SJSA1 (cell line): Measurements from ENCODE around the gene PUS3. TPM values are rescaled to one million over a fixed set of nuclear protein-coding genes. Genes with fewer than 3 reads are reported as not detected.
"Not testable (repeated sequence)": the region's sequence is repeated elsewhere in the genome, so short reads cannot be mapped to it uniquely, and the experiment has no call there.

Source experiments
- DNase-seq, 2 experiments: peaks; one replicate each; pipeline ENCODE4 v3.0.0-alpha.2; 2015 to 2020; ENCODE audit warnings: low spot score in 2 of 2, low read depth in 1 of 2
- H3K27ac ChIP-seq: fragments of 250-450 bp; sonication (Bioruptor Pico); 2 replicates; pipeline ENCODE4 v1.5.1; 2020; ENCODE audit warnings: mild to moderate bottlenecking, moderate library complexity
- H3K27me3 ChIP-seq: fragments of 250-450 bp; sonication (Bioruptor Pico); replicated peaks from 2 replicates; pipeline ENCODE4 v1.5.1; 2020; ENCODE audit warnings: mild to moderate bottlenecking, moderate library complexity
- H3K36me3 ChIP-seq: fragments of 250-450 bp; sonication (Bioruptor Pico); 2 replicates; pipeline ENCODE4 v1.5.1; 2020; ENCODE audit warnings: mild to moderate bottlenecking
- H3K4me1 ChIP-seq: fragments of 250-450 bp; sonication (Bioruptor Pico); replicated peaks from 2 replicates; pipeline ENCODE4 v1.6.1; 2021; ENCODE audit warnings: mild to moderate bottlenecking
- H3K4me3 ChIP-seq: fragments of 250-450 bp; sonication (Bioruptor Pico); 2 replicates; pipeline ENCODE4 v1.5.1; 2020; ENCODE audit warnings: mild to moderate bottlenecking
- H3K9me3 ChIP-seq: fragments of 250-450 bp; sonication (Bioruptor Pico); replicated peaks from 2 replicates; pipeline ENCODE4 v1.5.1; 2020; ENCODE audit warnings: mild to moderate bottlenecking
- total RNA-seq: library from RNA; depleted of rRNA; stranded (reverse); fragments of >200 nt; shearing (Covaris generic); gene quantifications from 2 replicates; pipeline ENCODE4 v1.2.3, GENCODE V29; 2014

PUS3 gene
- total RNA-seq, 1 experiment from 2014 or later, result 6.8 TPM

- peaks cover 32% of the 10 kb centered on the region for H3K4me1 ChIP-seq
- DNase-seq, result peak; percentile 90 to 92
- no peaks in the 10 kb centered on the region for H3K9me3 ChIP-seq
- H3K27ac ChIP-seq, result peak within 1 kb of the TSS; percentile 93
- H3K27me3 ChIP-seq, result no peaks in the 10 kb centered on the region
- peaks cover 12% of the 10 kb centered on the region for H3K36me3 ChIP-seq
- peak within 1 kb of the TSS; percentile 87 for H3K4me3 ChIP-seq
Measured at GRCh38 chr11:125887373-125888324, 15.4 kb downstream of the PUS3 start, which contains the start of gene HYLS1. Gene HYLS1 (plus strand): TSS chr11:125887668. CDS start chr11:125899369, 11,701 bp downstream.

DNA sequence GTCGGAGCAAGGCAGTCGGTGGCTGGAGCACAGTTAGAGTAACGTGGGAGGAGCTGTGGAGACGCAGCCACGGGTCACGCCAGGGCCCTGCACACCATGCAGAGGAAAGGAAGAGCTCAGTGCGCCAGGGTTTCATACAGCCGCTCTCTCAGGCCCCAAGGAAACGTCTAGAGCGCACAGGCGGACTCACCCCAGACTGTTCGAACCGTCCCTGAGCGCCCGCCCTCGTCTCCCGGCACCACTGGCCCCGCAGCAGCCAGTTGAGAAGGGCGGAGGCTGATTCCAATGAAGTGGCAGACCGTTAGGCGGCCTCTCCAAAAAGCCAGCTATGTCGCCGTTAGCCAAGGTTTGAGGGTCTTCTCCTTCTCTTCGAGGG, 16.0 kb downstream of the PUS3 start:
- peaks cover 26% of the 10 kb centered on the region for H3K4me1 ChIP-seq
- H3K4me3 ChIP-seq, result peak overlapping the region; percentile 87
- no peaks in the 10 kb centered on the region for H3K27me3 ChIP-seq
- peak overlapping the region; percentile 93 for H3K27ac ChIP-seq
- peak; percentile 53 to 78 for DNase-seq
- no peaks in the 10 kb centered on the region for H3K9me3 ChIP-seq
- H3K36me3 ChIP-seq, result peaks cover 11% of the 10 kb centered on the region

DNA sequence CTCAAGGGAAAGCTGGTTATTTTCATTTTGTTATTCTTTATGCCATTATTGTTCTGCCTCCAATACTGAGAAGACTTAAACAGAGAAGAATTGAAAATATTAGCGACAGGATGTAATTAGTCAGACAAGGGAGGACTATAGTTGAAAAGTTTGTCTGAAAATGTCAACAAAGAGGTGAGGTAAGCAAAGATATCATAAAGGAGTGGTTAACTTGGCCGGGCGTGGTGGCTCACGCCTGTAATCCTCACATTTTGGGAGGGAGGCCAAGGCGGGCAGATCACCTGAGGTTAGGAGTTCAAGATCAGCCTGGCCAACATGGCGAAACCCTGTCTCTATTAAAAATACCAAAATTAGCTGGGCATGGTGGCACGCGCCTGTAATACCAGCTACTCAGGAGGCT, 19.6 kb downstream of the PUS3 start:
- Histone ChIP-seq H3K4me1 (peaks cover 7% of the 10 kb centered on the region; the same call in 1 of the 2 replicates), H3K9me3 (no peaks in the 10 kb centered on the region), H3K27me3 (no peaks in the 10 kb centered on the region), H3K36me3 (peaks cover 6% of the 10 kb centered on the region), H3K27ac (no peak overlapping the region), H3K4me3 (no peak overlapping the region)
- no peak for DNase-seq

- 0 out of 2 replicates have a peak, but pooled peaks cover 3% of the 10 kb centered on the region for H3K4me1 ChIP-seq
- no peaks in the 10 kb centered on the region for H3K27me3 ChIP-seq
- H3K36me3 ChIP-seq, result no peaks in the 10 kb centered on the region
- H3K4me3 ChIP-seq, result no peak overlapping the region
- H3K9me3 ChIP-seq, result no peaks in the 10 kb centered on the region
- no peak for DNase-seq
- H3K27ac ChIP-seq, result no peak overlapping the region
Measured at GRCh38 chr11:125881291-125881690, 21.7 kb downstream of the PUS3 start.

GRCh38 chr11:125874556-125875124, 28.4 kb downstream of the PUS3 start:
- H3K4me1 ChIP-seq, result no peaks in the 10 kb centered on the region
- no peak overlapping the region for H3K4me3 ChIP-seq
- H3K36me3 ChIP-seq, result no peaks in the 10 kb centered on the region
- no peaks in the 10 kb centered on the region for H3K9me3 ChIP-seq
- H3K27ac ChIP-seq, result no peak overlapping the region
- DNase-seq, result peak; percentile 20 to 43
- H3K27me3 ChIP-seq, result no peaks in the 10 kb centered on the region

DNA sequence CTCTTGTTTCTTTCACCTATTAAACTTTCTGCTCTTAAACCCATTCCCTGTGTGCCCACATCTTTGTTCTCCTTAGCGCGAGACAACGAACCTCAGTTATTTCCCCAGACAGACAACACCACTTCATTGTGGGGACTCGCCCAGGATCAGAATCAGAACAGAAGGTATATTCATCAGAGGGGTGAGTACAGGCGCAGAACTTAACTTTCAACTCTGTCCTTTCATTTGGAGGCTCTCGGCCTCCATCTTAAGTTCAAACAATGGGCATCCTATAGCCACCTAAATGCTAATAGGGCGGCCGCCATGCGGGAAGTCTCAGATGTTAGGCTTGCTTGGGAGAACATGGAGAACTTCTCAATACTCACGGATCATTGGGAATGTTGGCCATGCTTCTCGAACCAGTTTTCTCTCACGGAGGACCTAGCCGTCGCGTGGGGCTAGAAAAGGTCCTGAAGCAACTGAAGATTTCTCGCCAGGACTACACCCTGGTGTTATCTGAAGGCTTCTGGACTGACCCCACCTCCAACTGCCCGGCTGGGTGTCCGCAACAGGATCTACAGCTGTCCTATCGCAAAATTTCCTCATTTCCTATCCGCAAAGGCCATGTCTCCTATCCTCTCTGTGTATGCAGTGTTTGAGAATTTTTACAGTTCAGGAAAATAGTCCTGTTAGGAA, 29.0 kb downstream of the PUS3 start:
- Histone ChIP-seq H3K27me3 (no peaks in the 10 kb centered on the region), H3K27ac (no peak overlapping the region), H3K9me3 (no peaks in the 10 kb centered on the region), H3K4me3 (no peak overlapping the region), H3K4me1 (no peaks in the 10 kb centered on the region), H3K36me3 (no peaks in the 10 kb centered on the region)
- DNase-seq, result no peak

DNA sequence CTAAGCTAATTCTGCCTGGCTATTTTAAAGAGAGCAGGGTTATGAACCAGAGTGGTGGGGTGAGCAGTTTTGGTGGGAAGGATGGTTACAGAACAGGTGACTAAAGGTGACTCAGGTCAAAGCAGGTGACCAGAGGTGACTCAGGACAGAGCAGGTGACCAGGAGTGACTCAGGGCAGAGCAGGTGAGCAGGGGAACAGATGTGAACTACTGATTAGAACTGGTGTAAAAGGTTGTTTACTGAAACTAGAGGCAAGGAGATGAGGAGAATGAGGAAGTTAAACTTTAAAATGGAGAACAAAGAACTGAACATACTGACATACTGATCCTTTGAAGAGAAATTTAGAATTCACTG, 30.9 kb downstream of the PUS3 start:
- no peak for DNase-seq
- Histone ChIP-seq H3K9me3 (no peaks in the 10 kb centered on the region), H3K27ac (no peak overlapping the region), H3K36me3 (no peaks in the 10 kb centered on the region), H3K4me3 (no peak overlapping the region), H3K4me1 (no peaks in the 10 kb centered on the region), H3K27me3 (no peaks in the 10 kb centered on the region)

DNA sequence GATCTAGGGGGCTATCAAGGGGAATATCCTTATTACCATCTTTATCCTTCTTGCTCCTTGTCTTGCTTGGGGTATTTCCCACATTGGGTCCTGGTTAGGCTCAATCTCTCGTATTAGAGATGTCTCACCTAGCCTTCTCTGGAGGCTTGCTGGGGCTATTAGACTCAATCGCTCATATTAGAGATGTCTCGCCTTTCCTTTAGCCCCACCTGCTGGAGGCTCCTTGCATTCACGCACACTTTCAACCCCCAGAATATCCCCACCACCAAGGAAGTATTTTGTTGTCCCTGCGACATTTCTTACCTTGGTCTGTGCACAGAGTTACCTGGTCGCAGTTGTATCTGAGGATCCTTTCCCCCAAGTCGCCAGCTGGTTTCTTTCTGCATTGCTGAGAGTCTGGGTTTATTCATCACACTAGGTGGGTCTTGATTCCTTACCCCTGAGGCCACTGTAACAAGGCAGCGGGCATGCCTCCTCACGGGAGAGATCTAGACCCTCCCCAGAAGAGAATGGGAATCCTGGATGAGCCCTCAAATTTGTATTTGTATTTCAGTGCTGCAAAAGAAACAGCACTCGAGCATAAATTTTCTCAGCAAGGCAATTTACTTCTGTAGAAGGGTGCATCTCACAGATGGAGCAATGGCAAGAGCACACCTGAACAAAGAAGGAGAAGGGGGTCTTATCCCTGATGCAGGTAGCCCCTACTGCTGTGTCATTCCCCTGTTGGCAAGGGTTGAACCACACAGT, 31.4 kb downstream of the PUS3 start:
- no peaks in the 10 kb centered on the region for H3K27me3 ChIP-seq
- no peak overlapping the region for H3K4me3 ChIP-seq
- no peaks in the 10 kb centered on the region for H3K36me3 ChIP-seq
- DNase-seq, result no peak
- H3K9me3 ChIP-seq, result no peaks in the 10 kb centered on the region
- no peaks in the 10 kb centered on the region for H3K4me1 ChIP-seq
- no peak overlapping the region for H3K27ac ChIP-seq

DNA sequence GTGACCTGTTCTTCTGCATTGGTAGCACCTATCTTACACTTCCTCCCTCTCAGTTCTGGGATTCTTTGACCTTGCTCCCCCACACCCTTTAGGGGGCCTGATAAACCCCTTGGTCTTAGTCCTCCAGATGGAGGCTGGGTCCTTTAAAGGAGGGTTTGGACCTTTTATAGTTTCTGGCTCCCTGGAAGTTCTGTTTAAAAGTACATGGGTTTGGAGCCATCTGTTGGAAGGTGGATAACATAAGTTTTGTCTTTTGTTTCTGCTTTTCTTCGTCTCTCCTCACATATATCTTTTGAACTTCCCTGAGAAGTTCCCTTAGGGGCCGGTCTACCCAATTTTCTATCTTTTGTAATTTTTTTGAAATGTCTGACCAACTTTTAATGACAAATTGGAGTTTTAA, 33.5 kb downstream of the PUS3 start:
- H3K4me1 ChIP-seq, result no peaks in the 10 kb centered on the region
- no peak overlapping the region for H3K27ac ChIP-seq
- no peaks in the 10 kb centered on the region for H3K27me3 ChIP-seq
- no peaks in the 10 kb centered on the region for H3K9me3 ChIP-seq
- DNase-seq, result no peak
- no peak overlapping the region for H3K4me3 ChIP-seq
- no peaks in the 10 kb centered on the region for H3K36me3 ChIP-seq

DNA sequence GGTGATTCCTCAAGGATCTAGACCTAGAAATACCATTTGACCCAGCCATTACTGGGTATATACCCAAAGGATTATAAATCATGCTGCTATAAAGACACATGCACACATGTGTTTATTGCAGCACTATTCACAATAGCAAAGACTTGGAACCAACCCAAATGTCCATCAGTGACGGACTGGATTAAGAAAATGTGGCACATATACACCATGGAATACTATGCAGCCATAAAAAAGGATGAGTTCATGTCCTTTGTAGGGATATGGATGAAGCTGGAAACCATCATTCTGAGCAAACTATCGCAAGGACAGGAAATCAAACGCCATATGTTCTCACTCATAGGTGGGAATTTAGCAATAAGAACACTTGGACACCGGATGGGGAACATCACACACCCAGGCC, 37.7 kb downstream of the PUS3 start:
- H3K27ac ChIP-seq, H3K4me1 ChIP-seq, H3K9me3 ChIP-seq, DNase-seq, H3K27me3 ChIP-seq, H3K4me3 ChIP-seq, H3K36me3 ChIP-seq: not testable (repeated sequence)

GRCh38 chr11:125862786-125863185, 40.2 kb downstream of the PUS3 start:
- not testable (repeated sequence) for H3K9me3 ChIP-seq, H3K4me3 ChIP-seq, H3K27me3 ChIP-seq, H3K4me1 ChIP-seq, H3K36me3 ChIP-seq, H3K27ac ChIP-seq, DNase-seq

DNA sequence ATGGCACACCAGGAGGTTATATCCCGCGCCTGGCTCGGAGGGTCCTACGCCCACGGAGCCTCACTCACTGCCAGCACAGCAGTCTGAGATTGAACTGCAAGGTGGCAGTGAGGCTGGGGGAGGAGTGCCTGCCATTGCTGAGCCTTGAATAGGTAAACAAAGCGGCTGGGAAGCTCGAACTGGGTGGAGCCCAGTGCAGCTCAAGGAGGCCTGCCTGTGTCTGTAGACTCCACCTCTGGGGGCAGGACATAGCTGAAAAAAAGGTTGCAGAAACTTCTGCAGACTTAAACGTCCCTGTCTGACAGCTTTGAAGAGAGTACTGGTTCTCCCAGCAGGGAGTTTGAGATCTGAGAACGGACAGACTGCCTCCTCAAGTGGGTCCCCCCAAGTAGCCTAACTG, 45.3 kb downstream of the PUS3 start:
- H3K27ac ChIP-seq, H3K27me3 ChIP-seq, H3K36me3 ChIP-seq, H3K9me3 ChIP-seq, DNase-seq, H3K4me1 ChIP-seq, H3K4me3 ChIP-seq: not testable (repeated sequence)

DNA sequence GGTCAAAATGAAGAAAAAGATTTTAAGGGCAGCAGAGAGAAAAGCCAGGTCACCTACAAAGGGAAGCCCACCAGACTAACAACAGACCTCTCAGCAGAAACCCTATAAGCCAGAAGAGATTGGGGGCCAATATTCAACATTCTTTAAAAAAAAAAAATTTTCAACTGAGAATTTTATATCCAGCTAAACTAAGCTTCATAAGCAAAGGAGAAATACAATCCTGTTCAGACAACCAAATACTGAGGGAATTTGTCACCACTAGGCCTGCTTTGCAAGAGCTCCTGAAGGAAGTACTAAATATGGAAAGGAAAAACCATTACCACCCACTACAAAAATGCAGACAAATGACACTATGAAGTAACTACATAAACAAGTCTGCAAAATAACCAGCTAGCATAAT, 56.8 kb downstream of the PUS3 start:
- Histone ChIP-seq H3K27ac (no peak overlapping the region), H3K4me1 (no peaks in the 10 kb centered on the region), H3K4me3 (no peak overlapping the region), H3K27me3 (no peaks in the 10 kb centered on the region), H3K36me3 (no peaks in the 10 kb centered on the region), H3K9me3 (no peaks in the 10 kb centered on the region)
- no peak for DNase-seq
